Measurements from ENCODE around the gene SRPK2.
"Not testable (repeated sequence)": the region's sequence is repeated elsewhere in the genome, so short reads cannot be mapped to it uniquely, and the experiment has no call there.

GRCh38 chr7:105194959-105195358, 193.8 kb downstream of the SRPK2 start:
- TF ChIP-seq CTCF (IDR thresholded peaks at IDR 0.05; ENCODE audit: control extremely low read depth in 1 of 3, insufficient read depth in 1 of 3, low read depth in 1 of 3, low read length in 3 of 3); CEBPB (IDR thresholded peaks at IDR 0.05; ENCODE audit: low read depth, low read length): not testable (repeated sequence)
